SK-N-SH treated with all-trans-retinoic acid at 6 μM for 48 hours (cell line): ENCODE data around the gene ENHO.

Source experiments
- ATAC-seq: fragments of 200-7000 bp; cut with Tn5 transposase; 3 replicates; pipeline ENCODE4 v1.9.1; 2020; ENCODE audit warnings: mild to moderate bottlenecking, moderate library complexity
- BACH2 ChIP-seq: fragments of 250-450 bp; sonication (Bioruptor Pico); IDR thresholded peaks from 2 replicates; pipeline ENCODE4 v1.9.0; 2021; ENCODE audit warnings: mild to moderate bottlenecking, borderline replicate concordance
- CREB5 ChIP-seq: fragments of 250-450 bp; sonication (Bioruptor Pico); IDR thresholded peaks from 2 replicates; pipeline ENCODE4 v1.5.1; 2020; ENCODE audit warnings: low read depth, mild to moderate bottlenecking, moderate library complexity
- CSDC2 ChIP-seq: fragments of 250-450 bp; sonication (Bioruptor Pico); IDR thresholded peaks from 2 replicates; pipeline ENCODE4 v1.5.0; 2020; ENCODE audit warnings: mild to moderate bottlenecking, moderate library complexity
- CSRNP3 ChIP-seq: fragments of 250-450 bp; sonication (Bioruptor Pico); IDR thresholded peaks from 2 replicates; pipeline ENCODE4 v1.5.1; 2021; ENCODE audit warnings: mild to moderate bottlenecking, moderate library complexity
- ESRRG ChIP-seq: fragments of 250-450 bp; sonication (Bioruptor Pico); IDR thresholded peaks from 2 replicates; pipeline ENCODE4 v1.6.1; 2021; ENCODE audit warnings: mild to moderate bottlenecking
- GLIS3 ChIP-seq: fragments of 250-450 bp; sonication (Bioruptor Pico); IDR thresholded peaks from 2 replicates; pipeline ENCODE4 v1.5.0; 2020; ENCODE audit warnings: mild to moderate bottlenecking, moderate library complexity
- ISL1 ChIP-seq: fragments of 250-450 bp; sonication (Bioruptor Pico); IDR thresholded peaks from 2 replicates; pipeline ENCODE4 v2.1.2; 2022; ENCODE audit warnings: mild to moderate bottlenecking, moderate library complexity
- OSR1 ChIP-seq: fragments of 250-450 bp; sonication (Bioruptor Pico); IDR thresholded peaks from 2 replicates; pipeline ENCODE4 v1.8.0; 2022; ENCODE audit warnings: moderate library complexity, mild to moderate bottlenecking, inconsistent platforms
- PATZ1 ChIP-seq: fragments of 250-450 bp; sonication (Bioruptor Pico); IDR thresholded peaks from 2 replicates; pipeline ENCODE4 v1.8.0; 2020; ENCODE audit warnings: mild to moderate bottlenecking, moderate library complexity, borderline replicate concordance
- POU6F1 ChIP-seq: fragments of 250-450 bp; sonication (Bioruptor Pico); IDR thresholded peaks from 2 replicates; pipeline ENCODE4 v1.8.0; 2021; ENCODE audit warnings: low read depth, mild to moderate bottlenecking, moderate library complexity, borderline replicate concordance
- RARB ChIP-seq: fragments of 250-450 bp; sonication (Bioruptor Pico); IDR thresholded peaks from 2 replicates; pipeline ENCODE4 v1.8.0; 2021; ENCODE audit warnings: mild to moderate bottlenecking, moderate library complexity
- SNAI2 ChIP-seq: fragments of 250-450 bp; sonication (Bioruptor Pico); IDR thresholded peaks from 2 replicates; pipeline ENCODE4 v1.5.0; 2020; ENCODE audit warnings: mild to moderate bottlenecking, moderate library complexity
- TCF4 ChIP-seq: fragments of 250-450 bp; sonication (Bioruptor Pico); IDR thresholded peaks from 2 replicates; pipeline ENCODE4 v1.8.0; 2021; ENCODE audit warnings: mild to moderate bottlenecking, moderate library complexity, borderline replicate concordance
- TSHZ2 ChIP-seq: fragments of 250-450 bp; sonication (Bioruptor Pico); IDR thresholded peaks from 2 replicates; pipeline ENCODE4 v1.5.0; 2020; ENCODE audit warnings: mild to moderate bottlenecking, moderate library complexity
- ZFP3 ChIP-seq: fragments of 250-450 bp; sonication (Bioruptor Pico); IDR thresholded peaks from 2 replicates; pipeline ENCODE4 v1.5.0; 2020; ENCODE audit warnings: mild to moderate bottlenecking, moderate library complexity
- ZFP30 ChIP-seq: fragments of 450-650 bp; formaldehyde crosslinking; IDR thresholded peaks from 2 replicates; pipeline ENCODE4 v1.5.0; 2022; ENCODE audit warnings: mild to moderate bottlenecking, moderate library complexity
- ZNF565 ChIP-seq: fragments of 450-650 bp; formaldehyde crosslinking; conservative IDR thresholded peaks from 2 replicates; pipeline ENCODE4 v1.5.0; 2020; ENCODE audit warnings: low read depth, mild to moderate bottlenecking, moderate library complexity
- ZNF70 ChIP-seq: fragments of 450-650 bp; formaldehyde crosslinking; IDR thresholded peaks from 2 replicates; pipeline ENCODE4 v1.5.0; 2020; ENCODE audit warnings: mild to moderate bottlenecking, moderate library complexity
- ZNF8 ChIP-seq: fragments of 450-650 bp; formaldehyde crosslinking; IDR thresholded peaks from 2 replicates; pipeline ENCODE4 v1.5.0; 2020; ENCODE audit warnings: mild to moderate bottlenecking, moderate library complexity

The ENHO gene

GRCh38 chr9:34499076-34499475, 23.7 kb downstream of the ENHO start:
- TF ChIP-seq ZFP3 (CRISPR knock-in tag) (no peak), ZFP30 (CRISPR knock-in tag) (no peak), TSHZ2 (no peak), ESRRG (CRISPR knock-in tag) (no peak), CSRNP3 (CRISPR knock-in tag) (no peak), RARB (CRISPR knock-in tag) (no peak), OSR1 (CRISPR knock-in tag) (no peak), ZNF565 (CRISPR knock-in tag) (no peak), GLIS3 (CRISPR knock-in tag) (no peak), ISL1 (CRISPR knock-in tag) (no peak), SNAI2 (CRISPR knock-in tag) (no peak), PATZ1 (CRISPR knock-in tag) (no peak)
- TF ChIP-seq, all 23 proteins: peak for 0

GRCh38 chr9:34498553-34498952, 24.2 kb downstream of the ENHO start:
- ATAC-seq: no peak
- no peak for TF ChIP-seq PATZ1 (CRISPR knock-in tag)
- no peak for TF ChIP-seq ZNF565 (CRISPR knock-in tag)
- no peak for TF ChIP-seq CSRNP3 (CRISPR knock-in tag)
- TF ChIP-seq SNAI2 (CRISPR knock-in tag): no peak
- TF ChIP-seq RARB (CRISPR knock-in tag): no peak
- TF ChIP-seq BACH2 (CRISPR knock-in tag): no peak
- no peak for TF ChIP-seq CSDC2 (CRISPR knock-in tag)
- TF ChIP-seq ZFP30 (CRISPR knock-in tag): no peak
- TF ChIP-seq ZFP3 (CRISPR knock-in tag): no peak
- no peak for TF ChIP-seq GLIS3 (CRISPR knock-in tag)
- no peak for TF ChIP-seq CREB5 (CRISPR knock-in tag)
- TF ChIP-seq ESRRG (CRISPR knock-in tag): no peak
- no peak for TF ChIP-seq POU6F1 (CRISPR knock-in tag)
- TF ChIP-seq ZNF70 (CRISPR knock-in tag): no peak
- TF ChIP-seq ZNF8 (CRISPR knock-in tag): no peak
- TF ChIP-seq OSR1 (CRISPR knock-in tag): no peak
- no peak for TF ChIP-seq TCF4 (CRISPR knock-in tag)

More at GRCh38 chr9:34499076-34499475, 23.7 kb downstream of the ENHO start:
- no peak for ATAC-seq
